HG03103 (cell line): ENCODE results near the gene BPTF.
"Not testable (repeated sequence)": the region's sequence is repeated elsewhere in the genome, so short reads cannot be mapped to it uniquely, and the experiment has no call there.

Experiments
- ATAC-seq: cut with Tn5 transposase; IDR thresholded peaks from one replicate; pipeline ENCODE4 v1.9.1; 2021; ENCODE audit warnings: low read depth; ENCODE audit not compliant: unreplicated experiment

Gene BPTF

GRCh38 chr17:67867591-67867990 lies 42.3 kb downstream of the BPTF start:
- ATAC-seq: no peak

GRCh38 chr17:67868176-67868575 lies 42.9 kb downstream of the BPTF start:
- ATAC-seq: no peak

- no peak for ATAC-seq
Measured at GRCh38 chr17:67879662-67880061, 54.4 kb downstream of the BPTF start.

GRCh38 chr17:67881083-67881482 lies 55.8 kb downstream of the BPTF start:
- no peak for ATAC-seq

GRCh38 chr17:67884741-67885140 lies 59.4 kb downstream of the BPTF start:
- ATAC-seq: no peak

GRCh38 chr17:67891481-67892119 lies 66.3 kb downstream of the BPTF start:
- no peak for ATAC-seq

GRCh38 chr17:67902511-67903231 lies 77.4 kb downstream of the BPTF start:
- ATAC-seq: no peak

GRCh38 chr17:67905298-67905697 lies 80.0 kb downstream of the BPTF start:
- not testable (repeated sequence) for ATAC-seq

GRCh38 chr17:67910117-67910803 lies 85.0 kb downstream of the BPTF start:
- ATAC-seq: not testable (repeated sequence)

GRCh38 chr17:67911059-67911782 lies 85.9 kb downstream of the BPTF start:
- no peak for ATAC-seq

GRCh38 chr17:67912088-67912487 lies 86.8 kb downstream of the BPTF start:
- no peak for ATAC-seq

- ATAC-seq: no peak
Measured at GRCh38 chr17:67912656-67913055, 87.4 kb downstream of the BPTF start.

- ATAC-seq: no peak
Measured at GRCh38 chr17:67920212-67920611, 94.9 kb downstream of the BPTF start.

- ATAC-seq: no peak
Measured at GRCh38 chr17:67922503-67922902, 97.2 kb downstream of the BPTF start.

- ATAC-seq: not testable (repeated sequence)
Measured at GRCh38 chr17:67928842-67929241, 103.5 kb downstream of the BPTF start.

GRCh38 chr17:67931227-67931626 lies 105.9 kb downstream of the BPTF start:
- ATAC-seq: no peak

- ATAC-seq: no peak
Measured at GRCh38 chr17:67942810-67943209, 117.5 kb downstream of the BPTF start.

GRCh38 chr17:67944035-67944434 lies 118.7 kb downstream of the BPTF start:
- no peak for ATAC-seq

- ATAC-seq: no peak
Measured at GRCh38 chr17:67946513-67946912, 121.2 kb downstream of the BPTF start.

- no peak for ATAC-seq
Measured at GRCh38 chr17:67947325-67947813, 122.1 kb downstream of the BPTF start.

GRCh38 chr17:67950945-67951344 lies 125.6 kb downstream of the BPTF start:
- no peak for ATAC-seq
